ENCODE data around the gene LARGE1.

DNA sequence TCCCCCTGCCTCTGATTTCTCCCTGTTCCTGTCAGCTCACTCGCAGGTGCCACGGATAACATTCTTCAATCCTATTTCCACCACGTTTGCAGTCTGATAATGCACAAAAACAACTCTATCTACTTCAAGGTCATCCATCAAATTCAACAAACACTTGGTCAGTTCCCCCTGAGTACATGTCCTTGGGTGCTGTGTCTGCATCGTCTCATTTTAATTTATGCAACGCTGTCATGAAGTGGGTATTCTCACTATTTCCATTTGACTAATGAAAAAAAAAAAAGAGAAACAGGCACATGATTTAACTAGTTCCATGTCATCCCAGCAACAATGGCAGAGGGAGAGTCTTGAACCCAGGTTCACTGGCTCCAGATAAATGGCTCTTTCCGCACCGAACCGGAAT, 262.6 kb downstream of the LARGE1 start:
- TF ChIP-seq, protein P1, sequence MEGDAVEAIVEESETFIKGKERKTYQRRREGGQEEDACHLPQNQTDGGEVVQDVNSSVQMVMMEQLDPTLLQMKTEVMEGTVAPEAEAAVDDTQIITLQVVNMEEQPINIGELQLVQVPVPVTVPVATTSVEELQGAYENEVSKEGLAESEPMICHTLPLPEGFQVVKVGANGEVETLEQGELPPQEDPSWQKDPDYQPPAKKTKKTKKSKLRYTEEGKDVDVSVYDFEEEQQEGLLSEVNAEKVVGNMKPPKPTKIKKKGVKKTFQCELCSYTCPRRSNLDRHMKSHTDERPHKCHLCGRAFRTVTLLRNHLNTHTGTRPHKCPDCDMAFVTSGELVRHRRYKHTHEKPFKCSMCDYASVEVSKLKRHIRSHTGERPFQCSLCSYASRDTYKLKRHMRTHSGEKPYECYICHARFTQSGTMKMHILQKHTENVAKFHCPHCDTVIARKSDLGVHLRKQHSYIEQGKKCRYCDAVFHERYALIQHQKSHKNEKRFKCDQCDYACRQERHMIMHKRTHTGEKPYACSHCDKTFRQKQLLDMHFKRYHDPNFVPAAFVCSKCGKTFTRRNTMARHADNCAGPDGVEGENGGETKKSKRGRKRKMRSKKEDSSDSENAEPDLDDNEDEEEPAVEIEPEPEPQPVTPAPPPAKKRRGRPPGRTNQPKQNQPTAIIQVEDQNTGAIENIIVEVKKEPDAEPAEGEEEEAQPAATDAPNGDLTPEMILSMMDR (IDR thresholded peaks at IDR 0.05) = no peak
- TF ChIP-seq ZFX (IDR thresholded peaks at IDR 0.05; ENCODE audit: borderline replicate concordance) = no peak
